IMR-90 (cell line): ENCODE data around the gene SMLR1. TPM values are rescaled to one million over a fixed set of nuclear protein-coding genes. Genes with fewer than 3 reads are reported as not detected.

Experiments used
- ATAC-seq: fragments of 200-7000 bp; cut with Tn5 transposase; 2 replicates; pipeline ENCODE4 v1.9.1; 2020; ENCODE audit warnings: low read depth, mild to moderate bottlenecking, moderate library complexity
- BruUV-seq: library from RNA; stranded (reverse); fragments of 400-500 nt; replicated peaks from 2 replicates; lab custom pipeline; 2021; lab: Mats Ljungman, UMichigan
- CTCF ChIA-PET: fragments of 300-600 bp; formaldehyde crosslinking; extraction: SDS; loops from one replicate; lab custom pipeline; 2021; ENCODE audit warnings: antibody characterized with exemption; lab: Yijun Ruan, JAX
- POLR2A ChIA-PET: fragments of 300-600 bp; sonication (Branson Sonifier 250); formaldehyde crosslinking; loops from one replicate; lab custom pipeline; 2022; ENCODE audit warnings: antibody characterized with exemption; ENCODE audit not compliant: unreplicated experiment; lab: Charles Lee
- DNase-seq: peaks from one replicate; pipeline ENCODE4 v3.0.0; 2013
- H2AFZ ChIP-seq: replicated peaks from 2 replicates; pipeline ENCODE3; 2013; ENCODE audit warnings: low read length, mild to moderate bottlenecking; ENCODE audit not compliant: poor library complexity
- H2AK5ac ChIP-seq: 2 replicates; pipeline ENCODE4 v1.6.1; 2013; ENCODE audit warnings: low read depth, low read length, inconsistent platforms
- H2AK9ac ChIP-seq: replicated peaks from 2 replicates; pipeline ENCODE3; 2013; ENCODE audit warnings: mild to moderate bottlenecking, low read depth, low read length, moderate library complexity; ENCODE audit not compliant: poor library complexity
- H2BK120ac ChIP-seq: 2 replicates; pipeline ENCODE4 v1.6.1; 2013; ENCODE audit warnings: low read depth, low read length, inconsistent platforms
- H2BK15ac ChIP-seq: 3 replicates; pipeline ENCODE4 v1.6.1; 2013; ENCODE audit warnings: low read depth, low read length, inconsistent platforms
- H2BK20ac ChIP-seq: 2 replicates; pipeline ENCODE4 v1.6.1; 2013; ENCODE audit warnings: low read depth, mild to moderate bottlenecking, inconsistent platforms, low read length, moderate library complexity
- H2BK5ac ChIP-seq: 2 replicates; pipeline ENCODE4 v1.6.1; 2013; ENCODE audit warnings: mild to moderate bottlenecking, low read depth, low read length, inconsistent platforms; ENCODE audit not compliant: poor library complexity, severe bottlenecking
- H3K14ac ChIP-seq: replicated peaks from 2 replicates; pipeline ENCODE4 v1.6.1; 2013; ENCODE audit warnings: low read depth, low read length, inconsistent platforms
- H3K18ac ChIP-seq: 2 replicates; pipeline ENCODE4 v1.6.1; 2013; ENCODE audit warnings: low read depth, low read length, control low read depth
- H3K23ac ChIP-seq: 2 replicates; pipeline ENCODE4 v1.6.1; 2013; ENCODE audit warnings: low read depth, low read length, inconsistent platforms
- H3K27ac ChIP-seq: 2 replicates; pipeline ENCODE4 v1.5.1; 2013; ENCODE audit warnings: mild to moderate bottlenecking, control low read depth, low read length; ENCODE audit not compliant: insufficient read depth
- H3K27me3 ChIP-seq: 2 replicates; pipeline ENCODE4 v1.6.1; 2013; ENCODE audit warnings: low read length; ENCODE audit not compliant: control insufficient read depth, insufficient read depth
- H3K36me3 ChIP-seq: 2 replicates; pipeline ENCODE4 v1.6.1; 2013; ENCODE audit warnings: low read length, mixed read lengths; ENCODE audit not compliant: control insufficient read depth, insufficient read depth
- H3K4ac ChIP-seq: 2 replicates; pipeline ENCODE4 v1.6.1; 2013; ENCODE audit warnings: low read depth, low read length, inconsistent platforms
- H3K4me1 ChIP-seq: 2 replicates; pipeline ENCODE4 v1.6.1; 2013; ENCODE audit warnings: low read length, mixed read lengths; ENCODE audit not compliant: control insufficient read depth, insufficient read depth
- H3K4me2 ChIP-seq: 2 replicates; pipeline ENCODE4 v1.6.1; 2013; ENCODE audit warnings: low read depth, mild to moderate bottlenecking, control low read depth, low read length, moderate library complexity
- H3K4me3 ChIP-seq: 2 replicates; pipeline ENCODE4 v1.5.1; 2013; ENCODE audit warnings: low read depth, mild to moderate bottlenecking, control low read depth, low read length, moderate library complexity; ENCODE audit not compliant: insufficient read depth
- H3K56ac ChIP-seq: 2 replicates; pipeline ENCODE4 v1.6.1; 2013; ENCODE audit warnings: low read length, inconsistent platforms; ENCODE audit not compliant: insufficient read depth; ENCODE audit errors: extremely low read depth
- H3K79me1 ChIP-seq, 2 experiments: 2 replicates each; pipeline ENCODE4 v1.6.1; 2013; ENCODE audit warnings: low read length in 2 of 2, inconsistent platforms in 1 of 2, low read depth in 1 of 2
- H3K9ac ChIP-seq: 2 replicates; pipeline ENCODE4 v1.6.1; 2013; ENCODE audit warnings: low read depth, low read length, control low read depth
- H3K9me1 ChIP-seq: 2 replicates; pipeline ENCODE4 v1.6.1; 2013; ENCODE audit warnings: low read length, inconsistent platforms; ENCODE audit not compliant: insufficient read depth
- H3K9me3 ChIP-seq: 2 replicates; pipeline ENCODE4 v1.6.1; 2013; ENCODE audit warnings: low read length; ENCODE audit not compliant: control insufficient read depth, insufficient read depth
- H4K20me1 ChIP-seq: 2 replicates; pipeline ENCODE4 v1.6.1; 2013; ENCODE audit warnings: low read length, inconsistent platforms; ENCODE audit not compliant: insufficient read depth
- H4K5ac ChIP-seq: 2 replicates; pipeline ENCODE4 v1.6.1; 2013; ENCODE audit warnings: mild to moderate bottlenecking, low read depth, low read length, control low read depth
- H4K8ac ChIP-seq, 2 experiments: 2 replicates each; pipeline ENCODE4 v1.6.1; 2013; ENCODE audit warnings: low read depth in 2 of 2, low read length in 2 of 2, control low read depth in 1 of 2, inconsistent platforms in 1 of 2
- H4K91ac ChIP-seq: 2 replicates; pipeline ENCODE4 v1.6.1; 2013; ENCODE audit warnings: low read depth, low read length, inconsistent platforms; ENCODE audit not compliant: insufficient read depth
- CEBPB ChIP-seq: IDR thresholded peaks from 2 replicates; pipeline ENCODE4 v1.6.1; 2012; ENCODE audit warnings: low read depth, low read length, improper control_type of control experiment
- CTCF ChIP-seq: conservative IDR thresholded peaks from 2 replicates; pipeline ENCODE4 v1.5.1; 2012; ENCODE audit warnings: mild to moderate bottlenecking, low read depth, low read length, improper control_type of control experiment
- ELK1 ChIP-seq: fragments of 150-350 bp; IDR thresholded peaks from 2 replicates; pipeline ENCODE4 v1.6.1; 2016; ENCODE audit warnings: low read depth, mild to moderate bottlenecking, low read length, moderate library complexity, borderline replicate concordance
- FOS ChIP-seq: fragments of 150-350 bp; IDR thresholded peaks from 2 replicates; pipeline ENCODE4 v1.6.1; 2016; ENCODE audit warnings: low read depth, low read length
- MXI1 ChIP-seq: IDR thresholded peaks from 2 replicates; pipeline ENCODE4 v1.6.1; 2012; ENCODE audit warnings: low read depth, mild to moderate bottlenecking, low read length, moderate library complexity, borderline replicate concordance
- NFE2L2 ChIP-seq: fragments of 150-350 bp; IDR thresholded peaks from 2 replicates; pipeline ENCODE4 v1.6.1; 2016; ENCODE audit warnings: low read depth, mild to moderate bottlenecking, low read length
- RCOR1 ChIP-seq: IDR thresholded peaks from 2 replicates; pipeline ENCODE4 v1.6.1; 2012; ENCODE audit warnings: mild to moderate bottlenecking, low read length, improper control_type of control experiment; ENCODE audit not compliant: insufficient replicate concordance
- WGBS, 2 experiments: methylation state at CpG; one replicate each; pipeline versions ENCODE4 v1.1.5 to v1.1.7; 2013; ENCODE audit warnings: missing lambda C conversion rate in 2 of 2; ENCODE audit not compliant: insufficient read length in 1 of 2; ENCODE audit errors: extremely low coverage in 2 of 2; 5-methylcytosine and 5-hydroxymethylcytosine counted together
- dilution Hi-C: fragments of 300-500 bp; cut with HindIII; formaldehyde crosslinking; loops from one replicate; pipeline ENCODE4 v1.14.3; 2018; ENCODE audit warnings: low sequenced_read_pairs; ENCODE audit not compliant: unreplicated experiment
- in situ Hi-C: fragments of 300-500 bp; cut with MboI; formaldehyde crosslinking; loops from 3 replicates; pipeline ENCODE4 v1.14.3; 2019; ENCODE audit warnings: low sequenced_read_pairs, inconsistent platforms, mixed read lengths
- intact Hi-C: fragments of 100-400 bp; cut with micrococcal nuclease; formaldehyde crosslinking; loops from 2 replicates; pipeline ENCODE4 v1.10.0; 2022
- polyA plus RNA-seq, 3 experiments: library from polyadenylated mRNA; depleted of rRNA; stranded (reverse); fragments of >200 nt; gene quantifications; 2 replicates each; pipeline ENCODE4 v1.2.3, GENCODE V29; 2012; ENCODE audit warnings: low replicate concordance in 1 of 3
- total RNA-seq: library from RNA; depleted of rRNA; stranded (reverse); fragments of >200 nt; gene quantifications from 2 replicates; pipeline ENCODE4 v1.2.3, GENCODE V29; 2012

SMLR1 gene
- total and polyA plus RNA-seq, 2 of the 4 experiments (the other 2 are of a cell fraction), result not detected

GRCh38 chr6:130864344-130864743 lies 37.1 kb downstream of the SMLR1 start:
- Histone ChIP-seq H3K4me2 (no peak overlapping the region), H3K79me1 (peaks cover 2 to 9% of the 10 kb centered on the region in 2 experiments; a peak in 2 of 4 replicates), H2AFZ (no peak overlapping the region), H2BK20ac (no peak overlapping the region), H2AK5ac (no peak overlapping the region), H4K20me1 (no peaks in the 10 kb centered on the region), H3K27me3 (no peaks in the 10 kb centered on the region), H3K36me3 (peaks cover 32% of the 10 kb centered on the region), H3K9ac (no peak overlapping the region), H3K9me1 (peaks cover 4% of the 10 kb centered on the region; the same call in 1 of the 2 replicates), H3K14ac (no peak overlapping the region), H3K27ac (no peak overlapping the region), H3K9me3 (no peaks in the 10 kb centered on the region), H3K4ac (no peak overlapping the region), H3K56ac (no peak overlapping the region), H4K8ac (no peak overlapping the region), H4K91ac (no peak overlapping the region), H2AK9ac (no peak overlapping the region), H4K5ac (no peak overlapping the region), H3K4me1 (no peaks in the 10 kb centered on the region), H3K4me3 (no peak overlapping the region), H2BK5ac (no peak overlapping the region), H2BK120ac (no peak overlapping the region), H2BK15ac (no peak overlapping the region), H3K18ac (no peak overlapping the region), H3K23ac (no peak overlapping the region)
- DNase-seq (no peak), ATAC-seq (no peak)
- ChIA-PET CTCF (no interaction called here), POLR2A (no interaction called here)
- dilution Hi-C loops (no loop called here), in situ Hi-C loops (no loop called here), intact Hi-C loops (no loop called here)
- no TSS peak for BruUV-seq
- TF ChIP-seq NFE2L2 (no peak), ELK1 (no peak), RCOR1 (no peak), CEBPB (no peak), CTCF (no peak), MXI1 (no peak), FOS (no peak)
- WGBS, 2 experiments, result 100% methylated on average over 1 to 4 of the region's 11 CpGs
